Bronchial epithelial cell (primary cell): ENCODE results near the gene OXER1. TPM values are rescaled to one million over a fixed set of nuclear protein-coding genes. Genes with fewer than 3 reads are reported as not detected.

Experiments used
- DNase-seq: peaks from one replicate; pipeline ENCODE4 v3.0.0-alpha.2; 2010; ENCODE audit warnings: low read depth
- FAIRE-seq: peaks from 2 replicates; lab custom pipeline; 2011; peaks lifted over from hg19 to GRCh38; lab: Jason Lieb, UNC
- H3K27me3 ChIP-seq: 2 replicates; pipeline ENCODE4 v1.5.1; 2011; ENCODE audit warnings: low read length; ENCODE audit not compliant: control insufficient read depth, insufficient read depth
- H3K36me3 ChIP-seq: 2 replicates; pipeline ENCODE4 v1.5.1; 2011; ENCODE audit warnings: low read length; ENCODE audit not compliant: control insufficient read depth, insufficient read depth
- H3K4me3 ChIP-seq: 2 replicates; pipeline ENCODE4 v1.5.1; 2011; ENCODE audit warnings: mild to moderate bottlenecking, low read depth, low read length, control low read depth
- total RNA-seq: library from RNA; depleted of rRNA; stranded (reverse); fragments of >200 nt; gene quantifications from 2 replicates; pipeline ENCODE4 v1.2.1, GENCODE V29; 2014
- TF ChIP-seq, protein P1 (sequence below): IDR thresholded peaks from 2 replicates; pipeline ENCODE4 v1.5.1; 2011; ENCODE audit warnings: mild to moderate bottlenecking, moderate library complexity, low read length, control low read depth, inconsistent platforms; ENCODE audit not compliant: insufficient read depth, severe bottlenecking

The OXER1 gene
- total RNA-seq, 1 donor from 2014 or later, result not detected

- DNase-seq, result no peak
- Histone ChIP-seq H3K27me3 (no peaks in the 10 kb centered on the region), H3K36me3 (no peaks in the 10 kb centered on the region), H3K4me3 (no peak overlapping the region)
- no peak for FAIRE-seq
- TF ChIP-seq, protein P1, sequence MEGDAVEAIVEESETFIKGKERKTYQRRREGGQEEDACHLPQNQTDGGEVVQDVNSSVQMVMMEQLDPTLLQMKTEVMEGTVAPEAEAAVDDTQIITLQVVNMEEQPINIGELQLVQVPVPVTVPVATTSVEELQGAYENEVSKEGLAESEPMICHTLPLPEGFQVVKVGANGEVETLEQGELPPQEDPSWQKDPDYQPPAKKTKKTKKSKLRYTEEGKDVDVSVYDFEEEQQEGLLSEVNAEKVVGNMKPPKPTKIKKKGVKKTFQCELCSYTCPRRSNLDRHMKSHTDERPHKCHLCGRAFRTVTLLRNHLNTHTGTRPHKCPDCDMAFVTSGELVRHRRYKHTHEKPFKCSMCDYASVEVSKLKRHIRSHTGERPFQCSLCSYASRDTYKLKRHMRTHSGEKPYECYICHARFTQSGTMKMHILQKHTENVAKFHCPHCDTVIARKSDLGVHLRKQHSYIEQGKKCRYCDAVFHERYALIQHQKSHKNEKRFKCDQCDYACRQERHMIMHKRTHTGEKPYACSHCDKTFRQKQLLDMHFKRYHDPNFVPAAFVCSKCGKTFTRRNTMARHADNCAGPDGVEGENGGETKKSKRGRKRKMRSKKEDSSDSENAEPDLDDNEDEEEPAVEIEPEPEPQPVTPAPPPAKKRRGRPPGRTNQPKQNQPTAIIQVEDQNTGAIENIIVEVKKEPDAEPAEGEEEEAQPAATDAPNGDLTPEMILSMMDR, result no peak
Measured at GRCh38 chr2:42771546-42772153, 7.7 kb upstream of the OXER1 start.

GRCh38 chr2:42770288-42771131 lies 6.6 kb upstream of the OXER1 start:
- FAIRE-seq (no peak), DNase-seq (peak; percentile 36)
- no peak overlapping the region for H3K4me3 ChIP-seq
- H3K36me3 ChIP-seq, result no peaks in the 10 kb centered on the region
- TF ChIP-seq, protein P1, result peak; percentile 38
- H3K27me3 ChIP-seq, result no peaks in the 10 kb centered on the region

GRCh38 chr2:42769583-42770287 lies 5.8 kb upstream of the OXER1 start:
- Histone ChIP-seq H3K27me3 (no peaks in the 10 kb centered on the region), H3K36me3 (no peaks in the 10 kb centered on the region), H3K4me3 (no peak overlapping the region)
- TF ChIP-seq, protein P1, result no peak
- FAIRE-seq (no peak), DNase-seq (no peak)

- no peak for FAIRE-seq
- TF ChIP-seq, protein P1, result no peak
- Histone ChIP-seq H3K27me3 (no peaks in the 10 kb centered on the region), H3K36me3 (no peaks in the 10 kb centered on the region), H3K4me3 (no peak overlapping the region)
- no peak for DNase-seq
Measured at GRCh38 chr2:42768706-42769256, 4.8 kb upstream of the OXER1 start.

DNA sequence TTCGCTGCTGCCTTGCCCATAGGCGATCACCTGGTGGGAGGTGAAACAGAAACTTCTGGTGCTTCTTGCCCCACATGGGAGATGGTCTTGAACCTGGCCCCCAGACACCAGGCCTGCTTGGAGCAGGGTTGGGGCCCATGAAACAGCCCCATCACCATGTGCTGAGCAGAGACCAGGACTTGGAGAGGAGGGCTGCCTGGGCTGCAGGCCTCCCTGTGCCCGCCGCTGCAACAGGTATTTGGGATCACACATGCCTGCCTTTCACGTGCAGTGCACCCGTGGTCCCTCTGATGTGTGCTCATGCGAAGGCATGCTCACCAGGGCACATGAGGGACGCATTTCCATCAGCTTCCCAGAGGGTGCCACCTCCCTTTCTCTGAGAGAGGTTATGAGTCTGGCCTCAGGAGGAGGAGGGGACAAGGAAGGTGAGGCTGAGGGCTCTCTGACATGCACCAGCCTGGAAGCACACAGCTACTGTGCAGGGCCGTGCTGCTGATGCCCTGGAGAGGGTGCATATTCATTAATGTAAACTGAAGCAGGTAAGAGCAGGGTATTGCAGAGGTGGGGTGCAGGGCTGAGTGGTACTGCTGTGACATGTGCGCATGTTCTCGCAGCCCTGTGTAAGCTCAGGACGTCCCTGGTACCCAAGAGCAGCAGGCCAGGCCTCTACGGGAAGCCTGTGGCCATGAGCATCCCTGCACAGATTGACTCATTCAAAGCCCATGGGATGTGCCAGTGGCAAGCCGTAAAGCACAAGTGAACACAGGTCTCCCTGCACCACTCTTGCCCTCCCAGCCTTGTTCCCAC lies 4.2 kb upstream of the OXER1 start:
- no peak for DNase-seq
- FAIRE-seq, result no peak
- TF ChIP-seq, protein P1, result no peak
- no peak overlapping the region for H3K4me3 ChIP-seq
- no peaks in the 10 kb centered on the region for H3K36me3 ChIP-seq
- no peaks in the 10 kb centered on the region for H3K27me3 ChIP-seq
